ENCODE results near the gene CHMP6. TPM values are rescaled to one million over a fixed set of nuclear protein-coding genes. Genes with fewer than 3 reads are reported as not detected.
"Not testable (repeated sequence)": the region's sequence is repeated elsewhere in the genome, so short reads cannot be mapped to it uniquely, and the experiment has no call there.

Gene CHMP6
- total RNA-seq, 4 donors from 2014 or later, result 30.6 to 46.3 (median 40.2) TPM

GRCh38 chr17:81027038-81027437 is 35.4 kb downstream of the CHMP6 start:
- Histone ChIP-seq H3K27ac (peak overlapping the region in 3 of 4 donors; percentile 82 to 97 (median 94)), H3K4me3 (no peak overlapping the region), H3K9me3 (no peaks in the 10 kb centered on the region), H3K4me1 (peaks cover 0 to 62% (median 32%) of the 10 kb centered on the region in 4 donors), H3K27me3 (peaks cover 0 to 31% of the 10 kb centered on the region in 2 donors), H3K36me3 (peaks cover 0 to 13% (median 0%) of the 10 kb centered on the region in 3 donors)
- TF ChIP-seq CTCF (IDR thresholded peaks at IDR 0.05), result no peak
- WGBS, 2 donors, result 72 to 75% methylated on average over 15 of the region's 15 CpGs
- DNase-seq (ENCODE audit: low spot score in 2 of 2), result no peak

- TF ChIP-seq POLR2A (IDR thresholded peaks at IDR 0.05), result no peak
- TF ChIP-seq EP300 (IDR thresholded peaks at IDR 0.05), result no peak
- TF ChIP-seq CTCF (IDR thresholded peaks at IDR 0.05), result no peak
- Histone ChIP-seq H3K36me3 (peaks cover 0 to 21% (median 0%) of the 10 kb centered on the region in 3 donors), H3K4me1 (peaks cover 0 to 66% (median 32%) of the 10 kb centered on the region in 4 donors), H3K9me3 (no peaks in the 10 kb centered on the region), H3K27ac (peak overlapping the region in 3 of 4 donors; percentile 20 to 97 (median 94)), H3K27me3 (peaks cover 0 to 31% of the 10 kb centered on the region in 2 donors), H3K4me3 (no peak overlapping the region)
- DNase-seq (ENCODE audit: low spot score in 2 of 2), result no peak
- 41 to 47% methylated on average over 32 to 37 of the region's 37 CpGs for WGBS, 2 donors
These were observed 36.2 kb downstream of the CHMP6 start for GRCh38 chr17:81027591-81028505.

GRCh38 chr17:81028506-81028858 is 36.8 kb downstream of the CHMP6 start:
- Histone ChIP-seq H3K4me3 (no peak overlapping the region), H3K27me3 (peaks cover 0 to 31% of the 10 kb centered on the region in 2 donors), H3K4me1 (peaks cover 0 to 70% (median 34%) of the 10 kb centered on the region in 4 donors), H3K27ac (peak overlapping the region in 1 of 4 donors; percentile 94), H3K9me3 (no peaks in the 10 kb centered on the region), H3K36me3 (peaks cover 0 to 21% (median 0%) of the 10 kb centered on the region in 3 donors)
- WGBS, 2 donors, result 34 to 42% methylated on average over 10 to 12 of the region's 12 CpGs
- TF ChIP-seq CTCF (IDR thresholded peaks at IDR 0.05) (no peak), POLR2A (IDR thresholded peaks at IDR 0.05) (no peak), EP300 (IDR thresholded peaks at IDR 0.05) (no peak)
- no peak for DNase-seq (ENCODE audit: low spot score in 2 of 2)

GRCh38 chr17:81029859-81030258 is 38.2 kb downstream of the CHMP6 start:
- no peak for TF ChIP-seq CTCF (IDR thresholded peaks at IDR 0.05)
- TF ChIP-seq POLR2A (IDR thresholded peaks at IDR 0.05), result no peak
- no peak for TF ChIP-seq EP300 (IDR thresholded peaks at IDR 0.05)
- Histone ChIP-seq H3K36me3 (peaks cover 0 to 21% (median 0%) of the 10 kb centered on the region in 3 donors), H3K9me3 (no peaks in the 10 kb centered on the region), H3K4me3 (no peak overlapping the region), H3K27ac (no peak overlapping the region), H3K4me1 (peaks cover 0 to 64% (median 30%) of the 10 kb centered on the region in 4 donors), H3K27me3 (peaks cover 0 to 31% of the 10 kb centered on the region in 2 donors)
- 90 to 95% methylated on average over 11 of the region's 11 CpGs for WGBS, 2 donors
- DNase-seq (ENCODE audit: low spot score in 2 of 2), result no peak

GRCh38 chr17:81030312-81030711 is 38.7 kb downstream of the CHMP6 start:
- H3K4me3 ChIP-seq; H3K9me3 ChIP-seq; H3K27ac ChIP-seq; DNase-seq (ENCODE audit: low spot score in 2 of 2): not testable (repeated sequence)
- peaks cover 0 to 21% (median 0%) of the 10 kb centered on the region in 3 donors for H3K36me3 ChIP-seq
- 94 to 96% methylated on average over 9 of the region's 9 CpGs for WGBS, 2 donors
- peaks cover 0 to 60% (median 28%) of the 10 kb centered on the region in 4 donors for H3K4me1 ChIP-seq
- H3K27me3 ChIP-seq, result peaks cover 0 to 31% of the 10 kb centered on the region in 2 donors

Measured in tibial nerve (tissue), 4 donors.